OCI-LY3 (cell line): ENCODE data around the gene TSEN54.

ENCODE experiments used
- H2AFZ ChIP-seq: fragments of 200-600, 300-600 bp; shearing (Covaris generic); 2 replicates; pipeline ENCODE4 v1.6.0; 2014; ENCODE audit warnings: antibody characterized with exemption, low read depth, low read length
- H3K27ac ChIP-seq: fragments of 200-600, 300-600 bp; sonication (generic); 2 replicates; pipeline ENCODE4 v1.5.1; 2014; ENCODE audit warnings: mild to moderate bottlenecking, low read length, moderate library complexity, mixed read lengths
- H3K27me3 ChIP-seq: fragments of 200-600, 300-600 bp; sonication (generic); 2 replicates; pipeline ENCODE4 v1.6.1; 2014; ENCODE audit warnings: low read depth, low read length, mixed read lengths
- H3K36me3 ChIP-seq: fragments of 200-600, 300-600 bp; sonication (generic); replicated peaks from 2 replicates; pipeline ENCODE3; 2014; ENCODE audit warnings: low read depth, low read length, mixed read lengths
- H3K4me1 ChIP-seq: fragments of 300-600, 200-600 bp; sonication (generic); 2 replicates; pipeline ENCODE4 v1.6.1; 2014; ENCODE audit warnings: low read length, mixed read lengths
- H3K4me2 ChIP-seq: fragments of 200-600, 300-600 bp; sonication (generic); 2 replicates; pipeline ENCODE4 v1.6.1; 2014; ENCODE audit warnings: low read length, mixed read lengths
- H3K4me3 ChIP-seq: fragments of 300-600, 200-600 bp; sonication (generic); 2 replicates; pipeline ENCODE4 v1.5.1; 2014; ENCODE audit warnings: antibody characterized with exemption, mild to moderate bottlenecking, low read length, moderate library complexity
- H3K79me2 ChIP-seq: fragments of 300-600, 200-600 bp; shearing (Covaris generic); 2 replicates; pipeline ENCODE4 v1.6.1; 2014; ENCODE audit warnings: mild to moderate bottlenecking, low read length, mixed read lengths
- H3K9ac ChIP-seq: fragments of 300-600, 200-600 bp; shearing (Covaris generic); 2 replicates; pipeline ENCODE4 v1.6.0; 2014; ENCODE audit warnings: mild to moderate bottlenecking, low read length, moderate library complexity
- H3K9me3 ChIP-seq: fragments of 200-600, 300-600 bp; shearing (Covaris generic); 2 replicates; pipeline ENCODE4 v1.6.1; 2014; ENCODE audit warnings: low read length, mixed read lengths; ENCODE audit not compliant: insufficient read depth
- H4K20me1 ChIP-seq: fragments of 200-600, 300-600 bp; sonication (generic); 2 replicates; pipeline ENCODE4 v1.6.1; 2016; ENCODE audit warnings: low read length, mixed read lengths; ENCODE audit not compliant: insufficient read depth
- CTCF ChIP-seq: fragments of 200-600, 300-600 bp; sonication (generic); IDR thresholded peaks from 2 replicates; pipeline ENCODE4 v1.5.1; 2014; ENCODE audit warnings: antibody characterized with exemption, low read length, low read depth
- EZH2phosphoT487 ChIP-seq: fragments of 200-600 bp; shearing (Covaris generic); IDR thresholded peaks from 2 replicates; pipeline ENCODE4 v1.6.1; 2018; ENCODE audit warnings: antibody characterized with exemption, mixed run types, low read depth

TSEN54 gene

GRCh38 chr17:75573994-75574393 lies 57.7 kb downstream of the TSEN54 start:
- Histone ChIP-seq H3K27me3 (no peaks in the 10 kb centered on the region), H3K9me3 (no peaks in the 10 kb centered on the region), H2AFZ (no peak overlapping the region), H4K20me1 (no peaks in the 10 kb centered on the region), H3K9ac (no peak overlapping the region), H3K79me2 (peaks cover 4% of the 10 kb centered on the region; the same call in 1 of the 2 replicates), H3K4me1 (peaks cover 18% of the 10 kb centered on the region), H3K27ac (no peak overlapping the region), H3K4me2 (no peak overlapping the region), H3K36me3 (no peaks in the 10 kb centered on the region), H3K4me3 (no peak overlapping the region)
- TF ChIP-seq EZH2phosphoT487: no peak
- TF ChIP-seq CTCF: no peak
